Measurements from ENCODE around the gene SAMM50.

GRCh38 chr22:43993072-43993760 lies 38.0 kb downstream of the SAMM50 start:
- peak; percentile 83 to 96 (median 92) for TF ChIP-seq CTCF (IDR thresholded peaks at IDR 0.05)
- no peak for TF ChIP-seq POLR2A (IDR thresholded peaks at IDR 0.05)
